Esophagus squamous epithelium (tissue), 4 donors: ENCODE measurements around the gene MYO6.

ENCODE experiments used
- POLR2A ChIP-seq, 4 donors: fragments of 450-650 bp; IDR thresholded peaks; one replicate each; pipeline ENCODE4 v1.6.1; 2017; ENCODE audit warnings: antibody characterized with exemption in 4 of 4, mild to moderate bottlenecking in 4 of 4, moderate library complexity in 3 of 4
- TF ChIP-seq, protein P1 (sequence below), 6 experiments: fragments of 450-650 bp in 4 of 6; fragments of 200-600 bp in 2 of 6; sonication (generic) in 2 of 6; IDR thresholded peaks; one replicate each; pipeline ENCODE4 v1.5.1; 2016 to 2019; ENCODE audit warnings: antibody characterized with exemption in 6 of 6, mild to moderate bottlenecking in 4 of 6, moderate library complexity in 4 of 6

DNA sequence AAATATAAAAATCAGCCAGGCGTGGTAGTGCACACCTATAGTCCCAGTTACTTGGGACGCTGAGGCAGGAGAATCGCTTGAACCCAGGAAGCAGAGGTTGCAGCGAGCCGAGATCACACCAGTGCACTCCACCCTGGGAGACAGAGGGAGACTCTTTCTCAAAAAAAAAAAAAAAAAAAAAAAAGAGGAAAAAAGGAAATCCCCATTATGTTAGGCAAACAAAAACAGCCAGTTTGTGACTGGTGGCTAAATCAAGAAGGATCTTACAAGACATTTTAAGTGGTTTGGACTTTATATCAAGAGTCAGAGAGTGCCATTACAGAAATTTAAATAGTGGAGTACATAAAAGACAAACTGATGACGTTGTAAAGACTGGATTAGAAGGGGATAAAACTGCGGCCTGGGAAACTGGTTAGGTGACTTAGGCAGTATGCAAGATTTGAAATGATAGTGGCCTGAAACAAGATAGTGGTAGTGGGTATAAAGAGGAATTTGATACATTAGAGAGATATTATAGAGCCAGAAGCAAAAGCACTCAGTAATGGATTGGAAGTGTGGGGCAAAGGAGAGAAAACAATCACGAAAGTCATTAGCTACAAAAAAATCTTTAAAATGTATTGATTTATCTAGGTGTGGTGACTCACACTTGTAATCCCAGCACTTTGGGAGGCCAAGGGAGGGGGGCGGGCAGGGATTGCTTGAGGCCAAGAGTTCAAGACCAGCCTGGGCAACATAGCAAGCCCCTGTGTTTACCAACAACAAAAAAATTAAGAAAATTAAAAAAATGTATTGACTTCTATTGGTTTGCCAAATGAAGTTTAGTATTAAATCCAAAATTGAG lies 1.7 kb upstream of the MYO6 start:
- TF ChIP-seq, protein P1, sequence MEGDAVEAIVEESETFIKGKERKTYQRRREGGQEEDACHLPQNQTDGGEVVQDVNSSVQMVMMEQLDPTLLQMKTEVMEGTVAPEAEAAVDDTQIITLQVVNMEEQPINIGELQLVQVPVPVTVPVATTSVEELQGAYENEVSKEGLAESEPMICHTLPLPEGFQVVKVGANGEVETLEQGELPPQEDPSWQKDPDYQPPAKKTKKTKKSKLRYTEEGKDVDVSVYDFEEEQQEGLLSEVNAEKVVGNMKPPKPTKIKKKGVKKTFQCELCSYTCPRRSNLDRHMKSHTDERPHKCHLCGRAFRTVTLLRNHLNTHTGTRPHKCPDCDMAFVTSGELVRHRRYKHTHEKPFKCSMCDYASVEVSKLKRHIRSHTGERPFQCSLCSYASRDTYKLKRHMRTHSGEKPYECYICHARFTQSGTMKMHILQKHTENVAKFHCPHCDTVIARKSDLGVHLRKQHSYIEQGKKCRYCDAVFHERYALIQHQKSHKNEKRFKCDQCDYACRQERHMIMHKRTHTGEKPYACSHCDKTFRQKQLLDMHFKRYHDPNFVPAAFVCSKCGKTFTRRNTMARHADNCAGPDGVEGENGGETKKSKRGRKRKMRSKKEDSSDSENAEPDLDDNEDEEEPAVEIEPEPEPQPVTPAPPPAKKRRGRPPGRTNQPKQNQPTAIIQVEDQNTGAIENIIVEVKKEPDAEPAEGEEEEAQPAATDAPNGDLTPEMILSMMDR (IDR thresholded peaks at IDR 0.05): no peak
- TF ChIP-seq POLR2A (IDR thresholded peaks at IDR 0.05): no peak
